ENCODE data around the gene IL25.
"Not testable (repeated sequence)": the region's sequence is repeated elsewhere in the genome, so short reads cannot be mapped to it uniquely, and the experiment has no call there.

The IL25 gene

DNA sequence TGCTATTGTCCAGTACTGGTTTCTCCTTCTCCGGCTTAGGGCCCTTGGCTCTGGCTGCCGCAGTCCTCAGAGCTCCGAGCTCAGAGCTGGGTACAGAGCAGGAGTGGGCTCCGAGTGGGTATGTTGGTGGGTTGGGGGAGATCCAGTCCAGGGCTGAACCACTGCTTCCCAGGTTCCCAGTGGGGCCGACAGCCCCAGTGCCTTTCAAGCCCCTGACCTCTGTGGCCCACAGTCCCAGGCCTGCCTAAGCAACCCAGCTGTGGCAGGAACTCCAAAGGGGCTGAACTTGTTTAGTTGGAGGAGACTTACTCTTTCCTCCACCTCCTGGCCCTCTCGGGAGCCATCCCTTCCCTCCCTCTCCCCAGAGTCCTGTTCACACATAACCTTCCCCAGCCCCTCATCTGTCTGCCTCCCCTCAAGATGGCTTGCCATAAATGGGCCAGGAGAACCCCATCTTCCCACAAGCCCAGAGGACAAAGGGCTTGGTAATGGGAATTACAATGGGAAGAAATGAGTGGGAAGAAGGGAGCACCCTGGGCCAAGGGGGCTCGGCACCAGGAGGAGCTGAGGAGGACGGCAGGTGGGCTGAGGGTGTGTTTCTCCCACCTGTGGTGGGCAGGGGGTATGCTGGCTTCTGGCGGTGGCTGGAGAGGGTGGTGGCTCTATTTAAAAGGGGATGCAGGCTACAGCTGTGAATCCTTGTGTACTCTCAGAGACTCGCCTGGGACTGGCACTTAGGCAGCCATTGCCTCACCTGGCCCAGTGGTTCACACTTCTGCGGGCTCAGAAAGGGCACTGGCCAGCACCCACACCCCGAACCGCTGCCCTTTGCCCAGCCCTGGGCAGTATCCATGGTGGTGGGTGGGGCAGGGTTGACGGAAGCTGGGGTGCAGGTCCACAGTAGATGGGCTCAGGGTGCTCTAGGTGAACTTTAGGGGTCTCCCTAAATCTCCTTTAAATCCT is 39.2 kb downstream of the IL25 start:
- DNase-seq: no peak

DNA sequence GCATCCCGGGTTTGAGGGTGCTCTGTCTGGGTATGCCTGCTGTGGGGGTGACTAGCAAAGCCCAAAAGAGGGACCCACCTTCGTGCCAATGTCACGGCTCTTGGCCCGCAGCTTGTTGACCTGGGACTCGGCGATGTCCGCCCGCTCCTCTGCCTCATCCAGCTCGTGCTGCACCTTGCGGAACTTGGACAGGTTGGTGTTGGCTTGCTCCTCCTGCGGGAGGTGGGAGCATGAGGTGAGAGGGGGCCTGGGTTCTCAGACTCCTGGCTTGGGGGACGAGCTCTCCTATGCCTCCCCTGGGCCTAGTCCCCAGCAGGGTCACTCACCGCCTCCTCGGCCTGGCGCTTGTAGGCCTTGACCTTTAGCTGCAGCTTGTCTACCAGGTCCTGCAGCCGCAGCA is 41.1 kb downstream of the IL25 start:
- no peak for DNase-seq

GRCh38 chr14:23414254-23414653 is 41.6 kb downstream of the IL25 start:
- no peak for DNase-seq

DNA sequence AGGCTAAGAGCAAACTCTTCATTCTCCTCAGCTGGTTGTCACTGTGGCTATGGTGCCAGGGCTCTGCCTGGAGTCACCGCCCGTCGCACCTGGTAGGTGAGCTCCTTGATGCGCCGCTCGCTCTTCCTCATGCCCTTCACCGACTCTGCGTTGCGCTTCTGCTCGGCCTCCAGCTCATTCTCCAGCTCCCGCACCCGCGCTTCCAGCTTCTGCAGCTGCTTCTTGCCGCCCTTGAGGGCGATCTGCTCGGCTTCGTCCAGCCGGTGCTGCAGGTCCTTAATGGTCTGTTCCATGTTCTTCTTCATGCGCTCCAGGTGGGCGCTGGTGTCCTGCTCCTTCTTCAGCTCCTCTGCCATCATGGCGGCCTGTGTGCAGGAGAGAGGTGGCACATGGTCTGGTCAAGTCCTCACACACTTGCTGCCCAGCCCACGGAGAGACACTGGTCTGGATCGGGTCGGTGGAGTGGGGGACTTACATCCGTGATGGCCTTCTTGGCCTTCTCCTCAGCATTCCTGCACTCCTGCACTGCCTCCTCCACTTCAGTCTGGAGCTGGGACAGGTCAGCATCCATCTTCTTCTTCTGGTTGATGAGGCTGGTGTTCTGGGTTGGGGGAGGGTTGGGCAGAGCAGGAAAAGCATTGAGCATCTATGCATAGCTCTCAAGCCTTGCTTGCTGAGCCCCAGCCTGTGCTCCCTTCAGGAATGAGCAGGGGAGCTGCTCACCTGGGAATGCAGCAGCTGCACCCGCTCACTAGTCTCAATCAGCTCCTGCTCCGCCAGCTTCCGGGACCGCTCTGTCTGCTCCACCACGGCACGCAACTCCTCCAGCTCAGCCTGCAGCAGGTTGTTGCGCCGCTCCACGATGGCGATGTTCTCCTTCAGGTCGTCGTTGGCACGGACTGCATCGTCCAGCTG is 42.6 kb downstream of the IL25 start:
- no peak for DNase-seq

GRCh38 chr14:23415821-23416778 is 43.5 kb downstream of the IL25 start:
- no peak for DNase-seq

- DNase-seq: no peak
Measured at GRCh38 chr14:23416801-23417200, 44.2 kb downstream of the IL25 start.

GRCh38 chr14:23417269-23417668 is 44.7 kb downstream of the IL25 start:
- not testable (repeated sequence) for DNase-seq

DNA sequence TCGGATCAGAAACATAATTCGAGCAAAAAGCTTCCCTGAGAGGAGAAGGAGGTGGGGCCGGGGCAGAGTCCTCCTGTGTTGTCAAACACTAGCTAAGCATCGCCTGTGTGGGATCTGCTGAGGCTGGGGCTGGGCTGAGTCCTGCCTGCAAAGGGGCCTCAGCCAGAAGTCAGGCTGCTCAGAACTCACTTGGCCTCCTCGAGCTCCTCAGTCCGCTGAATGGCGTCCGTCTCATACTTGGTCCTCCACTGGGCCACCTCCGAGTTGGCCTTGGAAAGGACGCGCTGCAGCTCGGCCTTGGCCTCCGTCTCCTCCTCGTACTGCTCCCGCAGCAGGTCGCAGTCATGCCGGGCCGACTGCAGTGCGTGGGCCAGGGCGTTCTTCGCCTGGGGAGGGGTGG is 45.4 kb downstream of the IL25 start:
- DNase-seq: no peak

DNA sequence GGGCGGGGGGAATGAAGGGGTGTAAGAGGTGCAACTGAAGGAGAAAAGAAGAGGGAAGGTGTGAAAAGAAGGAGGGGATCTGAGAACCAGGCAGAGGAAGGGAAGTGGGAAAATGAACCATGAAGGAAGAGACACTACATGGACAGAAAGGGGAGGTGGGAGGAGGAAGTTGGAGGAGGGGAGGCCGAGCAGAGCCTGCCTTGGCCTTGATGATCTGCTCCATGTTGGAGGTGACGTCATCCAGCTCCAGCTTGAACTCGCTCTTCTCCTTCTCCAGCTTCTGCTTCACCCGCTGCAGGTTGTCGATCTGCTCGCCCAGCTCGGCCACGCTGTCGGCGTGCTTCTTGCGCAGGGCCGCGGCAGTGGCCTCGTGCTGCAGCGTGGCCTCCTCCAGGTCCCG is 47.0 kb downstream of the IL25 start:
- DNase-seq: not testable (repeated sequence)

DNA sequence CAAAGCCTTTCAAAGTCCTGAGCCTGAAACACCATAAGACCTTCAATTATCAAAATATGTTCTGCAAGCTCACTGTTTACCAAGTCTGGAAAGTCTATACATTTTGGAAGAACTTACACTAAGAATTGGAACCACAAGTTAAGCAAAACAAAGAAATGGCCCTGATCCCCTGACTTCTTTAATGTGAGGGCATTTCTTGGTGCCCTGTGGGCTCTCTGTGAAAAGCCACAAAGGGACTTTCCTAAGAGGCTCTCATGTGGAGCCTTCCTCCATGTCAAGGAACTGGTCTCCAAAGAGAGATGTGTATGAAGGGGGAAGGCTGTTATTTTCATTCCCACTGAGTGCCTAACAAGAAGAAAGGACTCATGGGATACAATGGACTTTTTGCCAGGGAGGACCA is 49.0 kb downstream of the IL25 start:
- DNase-seq: no peak

GRCh38 chr14:23423657-23424056 is 51.0 kb downstream of the IL25 start:
- no peak for DNase-seq

GRCh38 chr14:23425169-23425568 is 52.6 kb downstream of the IL25 start:
- DNase-seq: no peak

- not testable (repeated sequence) for DNase-seq
Measured at GRCh38 chr14:23425798-23426197, 53.2 kb downstream of the IL25 start.

Data from right forelimb (tissue), 1 donor.